ENCODE measurements around the gene SYS1.

The SYS1 gene

GRCh38 chr20:45392733-45393132, 29.8 kb downstream of the SYS1 start:
- no peak overlapping the region for H3K4me2 ChIP-seq (ENCODE audit: low read length)
- no peaks in the 10 kb centered on the region for H3K9me2 ChIP-seq (ENCODE audit: low read depth, low read length)
- H3K36me3 ChIP-seq (ENCODE audit: insufficient read depth, low read length) = no peaks in the 10 kb centered on the region; the same call in 1 of the 2 replicates
- no peak overlapping the region for H3K4me3 ChIP-seq (ENCODE audit: low read depth, low read length, poor library complexity, severe bottlenecking)
- H2AFZ ChIP-seq (ENCODE audit: low read length) = no peak overlapping the region
- TF ChIP-seq, protein P1, sequence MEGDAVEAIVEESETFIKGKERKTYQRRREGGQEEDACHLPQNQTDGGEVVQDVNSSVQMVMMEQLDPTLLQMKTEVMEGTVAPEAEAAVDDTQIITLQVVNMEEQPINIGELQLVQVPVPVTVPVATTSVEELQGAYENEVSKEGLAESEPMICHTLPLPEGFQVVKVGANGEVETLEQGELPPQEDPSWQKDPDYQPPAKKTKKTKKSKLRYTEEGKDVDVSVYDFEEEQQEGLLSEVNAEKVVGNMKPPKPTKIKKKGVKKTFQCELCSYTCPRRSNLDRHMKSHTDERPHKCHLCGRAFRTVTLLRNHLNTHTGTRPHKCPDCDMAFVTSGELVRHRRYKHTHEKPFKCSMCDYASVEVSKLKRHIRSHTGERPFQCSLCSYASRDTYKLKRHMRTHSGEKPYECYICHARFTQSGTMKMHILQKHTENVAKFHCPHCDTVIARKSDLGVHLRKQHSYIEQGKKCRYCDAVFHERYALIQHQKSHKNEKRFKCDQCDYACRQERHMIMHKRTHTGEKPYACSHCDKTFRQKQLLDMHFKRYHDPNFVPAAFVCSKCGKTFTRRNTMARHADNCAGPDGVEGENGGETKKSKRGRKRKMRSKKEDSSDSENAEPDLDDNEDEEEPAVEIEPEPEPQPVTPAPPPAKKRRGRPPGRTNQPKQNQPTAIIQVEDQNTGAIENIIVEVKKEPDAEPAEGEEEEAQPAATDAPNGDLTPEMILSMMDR (IDR thresholded peaks at IDR 0.05; ENCODE audit: low read length) = no peak
- no peak for TF ChIP-seq EZH2 (IDR thresholded peaks at IDR 0.05; ENCODE audit: borderline replicate concordance, low read length)
- H3F3A ChIP-seq (ENCODE audit: insufficient read depth, low read length) = no peaks in the 10 kb centered on the region
- no peaks in the 10 kb centered on the region for H3K4me1 ChIP-seq (ENCODE audit: insufficient read depth, low read length, severe bottlenecking)
- no peak overlapping the region for H3K9ac ChIP-seq (ENCODE audit: low read length)
- H3K9me3 ChIP-seq (ENCODE audit: low read length) = no peaks in the 10 kb centered on the region
- no peaks in the 10 kb centered on the region for H4K20me1 ChIP-seq (ENCODE audit: insufficient read depth, low read length)
- H3K27me3 ChIP-seq (ENCODE audit: insufficient read depth, low read length) = no peaks in the 10 kb centered on the region
- no peak overlapping the region for H3K27ac ChIP-seq (ENCODE audit: low read depth, low read length, poor library complexity, severe bottlenecking)
- no peaks in the 10 kb centered on the region for H3K79me2 ChIP-seq (ENCODE audit: insufficient read depth, low read length)

GRCh38 chr20:45394221-45395113, 31.5 kb downstream of the SYS1 start:
- Histone ChIP-seq H3K9me3 (ENCODE audit: low read length) (no peaks in the 10 kb centered on the region), H3F3A (ENCODE audit: insufficient read depth, low read length) (no peaks in the 10 kb centered on the region), H3K27ac (ENCODE audit: low read depth, low read length, poor library complexity, severe bottlenecking) (no peak overlapping the region), H3K27me3 (ENCODE audit: insufficient read depth, low read length) (no peaks in the 10 kb centered on the region), H4K20me1 (ENCODE audit: insufficient read depth, low read length) (no peaks in the 10 kb centered on the region), H3K4me3 (ENCODE audit: low read depth, low read length, poor library complexity, severe bottlenecking) (no peak overlapping the region), H3K4me2 (ENCODE audit: low read length) (no peak overlapping the region), H2AFZ (ENCODE audit: low read length) (no peak overlapping the region), H3K36me3 (ENCODE audit: insufficient read depth, low read length) (no peaks in the 10 kb centered on the region; the same call in 1 of the 2 replicates), H3K9ac (ENCODE audit: low read length) (no peak overlapping the region), H3K9me2 (ENCODE audit: low read depth, low read length) (no peaks in the 10 kb centered on the region), H3K79me2 (ENCODE audit: insufficient read depth, low read length) (no peaks in the 10 kb centered on the region), H3K4me1 (ENCODE audit: insufficient read depth, low read length, severe bottlenecking) (no peaks in the 10 kb centered on the region)
- no peak for TF ChIP-seq EZH2 (IDR thresholded peaks at IDR 0.05; ENCODE audit: borderline replicate concordance, low read length)
- TF ChIP-seq, protein P1 (IDR thresholded peaks at IDR 0.05; ENCODE audit: low read length) = no peak

DNA sequence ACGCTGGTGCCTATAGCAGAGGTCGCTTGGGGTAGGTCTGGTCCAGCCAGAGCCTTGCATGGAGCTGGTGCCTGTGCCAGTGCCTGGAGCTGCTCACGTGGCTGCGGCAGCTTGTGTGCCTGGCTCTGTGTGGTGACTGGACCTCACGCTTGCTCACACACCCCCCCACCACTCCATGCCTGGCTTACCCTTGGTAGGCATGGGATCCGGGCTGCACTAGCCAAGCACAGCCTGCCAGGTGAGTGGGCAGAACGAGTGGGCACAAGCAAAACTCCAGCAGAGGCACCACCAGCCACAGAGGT, 32.1 kb downstream of the SYS1 start:
- Histone ChIP-seq H2AFZ (ENCODE audit: low read length) (no peak overlapping the region), H3K79me2 (ENCODE audit: insufficient read depth, low read length) (no peaks in the 10 kb centered on the region), H3K36me3 (ENCODE audit: insufficient read depth, low read length) (no peaks in the 10 kb centered on the region; the same call in 1 of the 2 replicates), H3K27ac (ENCODE audit: low read depth, low read length, poor library complexity, severe bottlenecking) (no peak overlapping the region), H4K20me1 (ENCODE audit: insufficient read depth, low read length) (no peaks in the 10 kb centered on the region), H3K4me1 (ENCODE audit: insufficient read depth, low read length, severe bottlenecking) (no peaks in the 10 kb centered on the region), H3F3A (ENCODE audit: insufficient read depth, low read length) (no peaks in the 10 kb centered on the region), H3K27me3 (ENCODE audit: insufficient read depth, low read length) (no peaks in the 10 kb centered on the region), H3K9ac (ENCODE audit: low read length) (no peak overlapping the region), H3K9me2 (ENCODE audit: low read depth, low read length) (no peaks in the 10 kb centered on the region), H3K4me2 (ENCODE audit: low read length) (no peak overlapping the region), H3K4me3 (ENCODE audit: low read depth, low read length, poor library complexity, severe bottlenecking) (no peak overlapping the region), H3K9me3 (ENCODE audit: low read length) (peaks cover 4% of the 10 kb centered on the region)
- TF ChIP-seq EZH2 (IDR thresholded peaks at IDR 0.05; ENCODE audit: borderline replicate concordance, low read length) = no peak
- TF ChIP-seq, protein P1 (IDR thresholded peaks at IDR 0.05; ENCODE audit: low read length) = no peak

All from OCI-LY1 (cell line).